Neutrophil (primary cell): ENCODE measurements around the gene SH2D7.

Experiments used
- H3K27ac ChIP-seq: fragments of 200-600 bp; sonication (generic); 2 replicates; pipeline ENCODE4 v1.5.1; 2016; ENCODE audit warnings: mild to moderate bottlenecking, moderate library complexity
- H3K27me3 ChIP-seq: fragments of 200-600 bp; sonication (generic); 2 replicates; pipeline ENCODE4 v1.6.0; 2016; ENCODE audit warnings: mild to moderate bottlenecking
- H3K36me3 ChIP-seq: fragments of 200-600 bp; sonication (generic); 2 replicates; pipeline ENCODE4 v1.5.1; 2017
- H3K4me1 ChIP-seq, 2 experiments: fragments of 200-600 bp in 1 of 2; sonication (generic) in 1 of 2; 1 replicate in 1 of 2; 2 replicates in 1 of 2; pipeline versions ENCODE4 v1.5.1 to v1.6.1; 2013 to 2016; ENCODE audit warnings: low read depth in 1 of 2, low read length in 1 of 2, mild to moderate bottlenecking in 1 of 2, moderate library complexity in 1 of 2; ENCODE audit not compliant: control insufficient read depth in 1 of 2, insufficient read depth in 1 of 2
- H3K4me3 ChIP-seq, 2 experiments: fragments of 200-600 bp in 1 of 2; sonication (generic) in 1 of 2; 1 replicate in 1 of 2; 2 replicates in 1 of 2; pipeline ENCODE4 v1.5.1; 2013 to 2016; ENCODE audit warnings: low read depth in 1 of 2, low read length in 1 of 2, mild to moderate bottlenecking in 1 of 2, moderate library complexity in 1 of 2
- H3K9me3 ChIP-seq: fragments of 200-600 bp; sonication (generic); 2 replicates; pipeline ENCODE4 v1.5.1; 2016
- CTCF ChIP-seq: fragments of 200-600 bp; sonication (generic); IDR thresholded peaks from 2 replicates; pipeline ENCODE4 v1.5.1; 2016; ENCODE audit warnings: antibody characterized with exemption

Gene SH2D7

GRCh38 chr15:78048628-78048920 lies 43.8 kb upstream of the SH2D7 start:
- Histone ChIP-seq H3K36me3 (peaks cover 15% of the 10 kb centered on the region), H3K27ac (peak overlapping the region; percentile 85), H3K4me1 (peaks cover 97% of the 10 kb centered on the region in 2 experiments), H3K4me3 (no peak overlapping the region), H3K9me3 (no peaks in the 10 kb centered on the region), H3K27me3 (no peaks in the 10 kb centered on the region)
- TF ChIP-seq CTCF, result no peak

- no peak for TF ChIP-seq CTCF
- H3K36me3 ChIP-seq, result peaks cover 8% of the 10 kb centered on the region
- peak overlapping the region; percentile 85 for H3K27ac ChIP-seq
- H3K27me3 ChIP-seq, result no peaks in the 10 kb centered on the region
- no peaks in the 10 kb centered on the region for H3K9me3 ChIP-seq
- H3K4me1 ChIP-seq, result peaks cover 88 to 91% of the 10 kb centered on the region in 2 experiments
- peak overlapping the region in 1 of 2 experiments; percentile 9 for H3K4me3 ChIP-seq
Measured at GRCh38 chr15:78049691-78050440, 42.5 kb upstream of the SH2D7 start.

GRCh38 chr15:78050441-78050809 lies 41.9 kb upstream of the SH2D7 start:
- peak overlapping the region; percentile 85 for H3K27ac ChIP-seq
- H3K4me1 ChIP-seq, result peaks cover 83 to 91% of the 10 kb centered on the region in 2 experiments
- H3K36me3 ChIP-seq, result peaks cover 7% of the 10 kb centered on the region
- no peak for TF ChIP-seq CTCF
- no peak overlapping the region for H3K4me3 ChIP-seq
- no peaks in the 10 kb centered on the region for H3K27me3 ChIP-seq
- H3K9me3 ChIP-seq, result no peaks in the 10 kb centered on the region

GRCh38 chr15:78050826-78051225 lies 41.5 kb upstream of the SH2D7 start:
- peaks cover 85 to 91% of the 10 kb centered on the region in 2 experiments for H3K4me1 ChIP-seq
- peaks cover 7% of the 10 kb centered on the region for H3K36me3 ChIP-seq
- H3K4me3 ChIP-seq, result no peak overlapping the region
- no peaks in the 10 kb centered on the region for H3K27me3 ChIP-seq
- peak overlapping the region; percentile 85 for H3K27ac ChIP-seq
- TF ChIP-seq CTCF, result no peak
- no peaks in the 10 kb centered on the region for H3K9me3 ChIP-seq

- peaks cover 85 to 91% of the 10 kb centered on the region in 2 experiments for H3K4me1 ChIP-seq
- H3K9me3 ChIP-seq, result no peaks in the 10 kb centered on the region
- TF ChIP-seq CTCF, result no peak
- no peaks in the 10 kb centered on the region for H3K27me3 ChIP-seq
- H3K36me3 ChIP-seq, result peaks cover 7% of the 10 kb centered on the region
- H3K27ac ChIP-seq, result peak overlapping the region; percentile 85
- H3K4me3 ChIP-seq, result no peak overlapping the region
Measured at GRCh38 chr15:78051596-78051995, 40.8 kb upstream of the SH2D7 start.
